Umbilical cord (tissue), 2 donors: ENCODE results near the gene TPST2. TPM values are rescaled to one million over a fixed set of nuclear protein-coding genes. Genes with fewer than 3 reads are reported as not detected.
A peak's percentile ranks its signal among the peaks of the same experiment; 100 is the strongest.
"Not testable (repeated sequence)": the region's sequence is repeated elsewhere in the genome, so short reads cannot be mapped to it uniquely, and the experiment has no call there.

Experiments
- DNase-seq: peaks from one replicate; pipeline ENCODE4 v3.0.0-alpha.2; 2015; ENCODE audit warnings: low spot score
- total RNA-seq: library from RNA; depleted of rRNA; stranded (reverse); fragments of >200 nt; gene quantifications from one replicate; pipeline ENCODE4 v1.2.3, GENCODE V29; 2014; ENCODE audit warnings: low replicate concordance; ENCODE audit not compliant: insufficient read depth

TPST2 gene
- total RNA-seq, 1 donor from 2014 or later = 9.9 TPM

- peak; percentile 52 for DNase-seq
Measured at GRCh38 chr22:26534171-26534855, 55.6 kb downstream of the TPST2 start.

DNA sequence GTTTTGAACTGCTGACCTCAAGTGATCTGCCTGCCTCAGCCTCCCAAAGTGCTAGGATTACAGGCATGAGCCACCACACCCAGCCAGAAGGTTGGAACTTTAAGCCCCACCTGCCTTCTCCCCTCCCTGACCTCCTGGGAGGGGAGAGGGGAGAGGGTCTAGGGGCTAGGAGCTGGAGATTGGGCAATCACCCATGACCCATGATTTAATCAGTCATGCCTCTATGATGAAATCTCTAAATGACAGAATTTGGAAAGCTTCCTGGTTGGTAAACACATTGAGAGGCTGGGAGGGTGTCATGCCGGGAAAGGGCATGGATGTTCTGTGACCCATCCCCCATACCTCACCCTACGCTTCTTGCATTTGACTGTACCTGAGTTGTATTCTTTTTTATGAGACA is 60.6 kb downstream of the TPST2 start:
- no peak for DNase-seq

GRCh38 chr22:26528518-26528917 is 61.4 kb downstream of the TPST2 start:
- DNase-seq = not testable (repeated sequence)

- DNase-seq = peak; percentile 35
Measured at GRCh38 chr22:26527574-26528465, 62.1 kb downstream of the TPST2 start.

DNA sequence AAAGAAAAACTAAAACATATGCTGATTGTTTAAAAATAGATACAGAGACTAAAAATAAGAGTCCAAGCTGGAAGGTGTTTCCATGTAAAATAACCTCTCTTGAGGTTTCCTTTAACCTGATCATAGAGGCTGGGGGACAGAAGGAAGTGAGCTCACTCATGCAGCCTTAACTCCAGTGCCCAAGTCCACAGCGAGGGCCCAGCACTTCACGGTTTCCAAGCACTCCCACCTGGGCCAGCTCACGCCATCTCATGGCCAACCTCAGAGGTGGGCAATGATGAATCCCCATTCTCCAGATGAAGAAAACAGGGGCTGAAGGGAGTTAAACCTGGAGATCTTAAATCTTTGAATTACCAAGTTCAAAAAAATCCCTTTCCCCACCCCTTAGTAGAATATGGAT is 62.8 kb downstream of the TPST2 start:
- DNase-seq = no peak

DNA sequence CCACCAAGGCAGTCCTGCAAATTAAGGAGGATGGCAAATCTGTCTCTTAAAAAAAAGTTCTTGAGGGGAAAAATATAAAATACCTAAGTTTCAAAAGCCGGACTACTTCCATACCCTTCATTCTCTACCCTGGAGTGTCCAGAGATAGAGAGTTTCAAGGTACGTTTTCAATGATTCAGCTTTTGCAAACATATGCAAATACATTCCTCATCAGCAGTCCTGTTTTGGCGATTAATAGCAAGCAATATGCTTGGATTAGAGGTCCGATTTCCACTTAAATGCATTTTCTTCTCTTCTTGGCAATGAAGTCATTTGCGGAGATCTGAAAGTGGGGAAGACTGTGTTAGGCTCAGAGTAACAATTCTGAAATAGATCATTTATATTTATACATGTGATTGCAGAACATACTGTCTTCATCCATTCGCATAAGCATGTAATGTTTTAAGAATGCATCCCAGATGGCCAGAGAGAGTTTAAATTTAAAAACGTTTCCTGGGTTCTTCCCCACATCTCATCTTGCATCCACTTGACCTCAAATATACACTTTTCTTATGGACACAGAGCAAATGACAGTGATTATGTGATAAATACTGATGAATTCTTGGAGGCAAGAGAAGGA is 63.9 kb downstream of the TPST2 start:
- DNase-seq = no peak

DNA sequence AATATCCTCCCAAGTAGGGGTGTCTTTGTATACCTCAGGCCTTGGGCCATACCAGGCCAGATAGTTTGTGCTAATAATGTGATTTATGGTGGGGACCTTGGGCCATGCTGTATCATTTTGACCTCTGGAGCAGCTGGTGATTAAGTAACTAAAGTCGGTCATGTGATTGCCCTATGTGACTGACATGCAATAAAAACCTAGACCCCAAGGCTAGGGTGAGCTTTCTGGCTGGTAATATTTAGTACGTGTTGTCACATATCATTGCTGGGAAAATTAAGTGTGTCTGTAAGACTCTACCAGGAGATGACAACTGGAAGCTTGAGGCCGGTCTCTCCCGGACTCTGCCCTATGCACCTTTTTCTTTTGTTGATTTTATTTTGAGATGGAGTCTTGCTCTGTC is 65.1 kb downstream of the TPST2 start:
- no peak for DNase-seq

- DNase-seq = no peak
Measured at GRCh38 chr22:26522592-26522991, 67.3 kb downstream of the TPST2 start.

GRCh38 chr22:26522012-26522411 is 67.9 kb downstream of the TPST2 start:
- no peak for DNase-seq

GRCh38 chr22:26517429-26517828 is 72.5 kb downstream of the TPST2 start:
- DNase-seq = no peak

DNA sequence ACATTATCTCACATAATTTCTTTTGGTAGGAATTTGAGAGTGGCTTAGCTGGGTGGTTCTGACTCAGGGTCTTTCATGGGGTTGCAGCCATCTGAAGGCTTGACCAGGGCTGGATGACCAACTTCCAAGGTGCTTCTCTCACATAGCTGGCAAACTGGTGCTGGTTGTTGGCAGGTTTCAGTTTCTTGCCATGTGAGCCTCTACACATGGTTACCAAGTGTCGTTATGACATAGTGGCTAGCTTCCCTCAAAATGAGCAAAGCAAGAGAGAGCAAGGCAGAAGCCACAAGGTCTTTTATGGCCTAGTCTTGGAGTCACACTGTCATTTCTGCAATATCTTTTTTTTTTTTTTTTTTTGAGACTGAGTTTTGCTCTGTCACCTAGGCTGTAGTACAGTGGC is 73.4 kb downstream of the TPST2 start:
- no peak for DNase-seq

- DNase-seq = no peak
Measured at GRCh38 chr22:26515931-26516330, 74.0 kb downstream of the TPST2 start.

- DNase-seq = no peak
Measured at GRCh38 chr22:26514419-26515161, 75.3 kb downstream of the TPST2 start.

DNA sequence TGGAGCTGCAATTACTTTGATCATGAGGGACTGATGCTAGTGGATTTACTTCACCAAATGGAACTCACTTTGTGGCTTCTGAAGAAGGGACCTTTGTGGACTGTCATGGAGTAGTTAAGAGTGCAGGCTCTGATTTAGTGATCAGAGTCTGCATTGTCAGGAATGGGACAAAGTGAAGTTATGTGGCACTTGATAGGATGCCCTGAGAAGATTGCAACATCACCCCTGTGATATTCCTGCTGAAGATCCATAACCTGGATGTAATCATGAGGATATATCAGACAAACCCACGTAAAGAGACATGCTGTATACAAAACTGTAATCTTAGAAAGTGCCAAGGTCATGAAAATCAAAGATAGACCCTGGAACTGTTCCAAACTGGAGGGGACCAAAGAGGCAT is 76.1 kb downstream of the TPST2 start:
- no peak for DNase-seq

GRCh38 chr22:26512149-26512793 is 77.7 kb downstream of the TPST2 start, which contains the start of gene TFIP11:
TFIP11 (minus strand) TSS chr22:26512473; CDS start chr22:26510272, 2,201 bp downstream.
- peak; percentile 97 for DNase-seq

- DNase-seq = no peak
Measured at GRCh38 chr22:26508148-26508547, 81.8 kb downstream of the TPST2 start.

DNA sequence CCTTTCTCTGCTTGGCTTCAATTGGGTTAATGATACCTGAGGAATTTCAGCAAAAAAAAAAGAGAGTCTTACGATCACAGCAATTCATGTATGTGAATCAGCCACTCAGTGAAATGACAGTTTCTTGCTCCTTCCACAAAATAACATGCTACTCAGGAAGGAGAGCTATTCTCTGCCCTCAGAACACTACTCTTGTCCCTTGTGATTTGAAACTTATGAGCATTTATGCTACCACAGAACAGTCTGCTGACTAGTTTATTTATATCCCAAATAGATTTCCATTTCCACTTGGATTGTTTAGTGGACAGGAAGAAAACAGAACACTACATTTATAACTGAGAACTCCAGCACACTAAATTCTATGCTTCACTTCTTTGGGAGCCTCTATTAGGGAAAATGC is 86.2 kb downstream of the TPST2 start:
- DNase-seq = no peak

- peak; percentile 24 for DNase-seq
Measured at GRCh38 chr22:26502688-26503561, 87.0 kb downstream of the TPST2 start.

GRCh38 chr22:26501996-26502395 is 87.9 kb downstream of the TPST2 start:
- DNase-seq = no peak

DNA sequence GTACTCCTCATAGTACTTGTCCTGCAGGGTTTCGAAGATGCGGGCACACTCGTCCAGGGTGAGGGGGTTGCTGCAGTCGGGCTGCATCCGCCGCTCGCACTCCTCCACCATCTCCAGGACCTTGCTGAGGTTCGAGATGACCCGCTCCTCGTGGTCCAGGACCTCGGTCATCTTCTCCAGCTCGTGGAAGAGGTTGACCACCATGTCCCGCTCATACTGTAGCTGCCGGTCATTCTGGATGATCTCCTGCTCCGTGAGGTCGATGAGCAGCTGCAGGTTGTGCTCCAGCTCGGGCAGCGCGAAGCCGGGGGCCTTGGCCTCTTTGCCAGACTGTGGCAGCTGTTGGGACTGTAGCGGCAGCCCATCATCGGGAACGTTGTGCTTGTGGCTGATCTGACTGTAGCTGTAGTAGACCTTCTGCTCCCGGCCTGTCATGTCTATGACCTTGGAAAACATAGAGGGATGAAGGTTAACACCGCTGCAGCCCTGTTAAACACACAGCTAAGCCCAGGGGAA is 90.7 kb downstream of the TPST2 start:
- DNase-seq = no peak
